HG03025 (cell line): ENCODE measurements around the gene UQCR11.
A peak's percentile ranks its signal among the peaks of the same experiment; 100 is the strongest.

Experiments
- ATAC-seq: cut with Tn5 transposase; IDR thresholded peaks from one replicate; pipeline ENCODE4 v1.9.1; 2021; ENCODE audit warnings: mild to moderate bottlenecking, moderate library complexity; ENCODE audit not compliant: unreplicated experiment, low FRiP score

Gene UQCR11

DNA sequence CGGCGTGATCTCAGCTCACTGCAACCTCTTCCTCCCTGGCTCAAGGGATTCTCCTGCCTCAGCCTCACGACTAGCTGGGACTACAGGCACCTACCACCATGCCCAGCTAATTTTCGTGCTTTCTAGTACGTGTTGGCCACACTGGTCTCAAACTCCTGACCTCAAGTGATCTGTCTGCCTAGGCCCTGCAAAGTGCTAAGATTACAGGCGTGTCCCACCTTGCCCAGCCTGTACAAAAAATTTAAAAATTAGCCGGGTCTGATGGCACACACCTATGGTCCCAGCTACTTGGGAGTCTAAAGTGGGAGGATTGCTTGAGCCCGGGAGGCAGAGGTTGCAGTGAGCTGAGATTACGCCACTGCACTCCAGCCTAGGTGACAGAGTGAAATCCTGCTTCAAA lies 32.5 kb downstream of the UQCR11 start:
- ATAC-seq, result no peak

DNA sequence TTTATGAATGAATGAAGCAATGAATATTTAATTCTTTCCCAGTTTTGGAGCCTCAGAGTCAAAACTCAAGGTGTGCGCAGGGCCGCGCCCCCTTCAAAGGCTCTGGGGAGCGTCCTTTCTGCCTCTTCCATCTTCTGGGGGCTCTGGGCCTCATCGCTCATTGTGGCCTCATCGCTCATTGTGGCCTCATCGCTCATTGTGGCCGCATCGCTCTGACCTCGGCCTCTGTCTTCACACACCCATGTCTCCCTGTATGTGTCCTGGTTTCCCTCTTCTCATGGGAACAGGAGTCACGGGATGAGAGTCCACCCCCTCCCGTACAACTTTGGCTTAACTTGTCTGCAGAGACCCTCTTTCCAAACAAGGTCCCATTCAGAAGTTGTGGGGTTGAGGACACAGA lies 33.9 kb downstream of the UQCR11 start:
- no peak for ATAC-seq

DNA sequence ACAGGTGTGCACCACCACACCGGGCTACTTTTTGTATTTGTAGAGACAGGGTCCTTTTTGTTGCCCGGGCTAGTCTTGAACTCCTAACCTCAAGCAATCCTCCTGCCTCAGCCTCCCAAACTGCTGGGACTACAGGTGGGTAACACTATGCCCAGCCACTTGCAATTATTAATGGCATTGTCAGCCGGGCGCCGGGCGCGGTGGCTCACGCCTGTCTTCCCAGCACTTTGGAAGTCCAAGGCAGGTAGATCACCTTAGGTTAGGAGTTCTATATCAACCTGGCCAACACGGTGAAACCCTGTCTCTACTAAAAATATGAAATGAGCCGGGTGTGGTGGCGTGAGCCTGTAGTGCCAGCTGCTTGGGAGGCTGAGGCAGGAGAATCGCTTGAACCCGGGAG lies 34.4 kb downstream of the UQCR11 start:
- no peak for ATAC-seq

DNA sequence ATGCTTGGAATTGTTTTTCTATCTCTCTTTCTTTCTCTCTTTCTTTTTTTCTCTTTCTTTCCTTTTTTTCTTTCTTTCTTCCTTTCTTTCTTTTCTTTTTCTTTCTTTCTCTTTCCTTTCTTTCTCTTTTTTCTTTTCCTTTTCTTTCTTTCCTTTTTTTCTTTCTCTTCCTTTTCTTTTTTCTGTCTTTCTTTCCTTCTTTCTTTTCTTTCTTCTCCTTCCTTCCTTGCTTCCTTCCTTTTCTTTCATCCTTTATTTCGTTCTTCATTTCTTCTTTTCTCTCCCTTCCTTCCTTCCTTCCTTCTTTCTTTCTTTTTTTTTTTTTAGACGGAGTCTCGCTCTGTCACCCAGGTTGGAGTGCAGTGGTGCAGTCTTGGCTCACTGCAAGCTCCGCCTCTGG lies 35.3 kb downstream of the UQCR11 start:
- ATAC-seq, result no peak

DNA sequence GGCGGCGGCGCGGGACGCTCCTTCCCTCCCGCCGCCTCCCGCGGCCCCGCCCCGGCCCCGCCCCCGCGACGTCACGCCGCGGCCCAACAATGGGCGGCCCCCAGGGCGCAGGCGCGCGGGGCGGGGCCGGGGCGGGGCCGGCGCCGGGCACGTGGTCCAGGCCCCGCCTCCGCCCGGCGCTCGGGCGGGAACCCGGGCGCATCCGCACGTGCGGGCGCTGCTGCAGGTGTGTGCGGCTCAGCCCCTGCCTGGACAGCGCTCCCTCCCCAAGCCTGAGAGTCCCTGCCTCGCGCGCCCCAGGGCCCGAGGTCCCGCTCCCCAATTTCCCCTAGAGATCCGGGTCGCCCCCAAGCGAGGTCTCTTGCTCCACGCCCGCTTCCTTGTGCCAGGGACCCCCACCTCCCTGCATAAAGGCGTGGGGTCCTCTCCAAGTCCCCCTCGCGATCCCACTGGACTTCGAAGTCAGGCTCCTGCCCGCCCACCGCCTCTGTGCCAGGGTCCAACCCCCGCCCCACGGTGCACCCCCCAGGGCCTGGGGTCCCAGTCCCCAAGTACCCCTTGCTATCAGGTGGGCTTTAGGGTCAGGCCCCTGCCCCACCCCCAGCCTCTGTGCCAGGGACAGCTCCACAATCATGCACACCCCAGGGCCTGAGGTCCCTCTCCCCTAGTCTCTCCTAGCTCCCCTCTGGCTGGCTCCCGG lies 36.8 kb downstream of the UQCR11 start, which contains the start of gene MEX3D:
MEX3D (minus strand) TSS at position 6 of the 700 bp plus-strand sequence. CDS start 267 bp downstream, outside the sequence.
- ATAC-seq, result peak; percentile 50

DNA sequence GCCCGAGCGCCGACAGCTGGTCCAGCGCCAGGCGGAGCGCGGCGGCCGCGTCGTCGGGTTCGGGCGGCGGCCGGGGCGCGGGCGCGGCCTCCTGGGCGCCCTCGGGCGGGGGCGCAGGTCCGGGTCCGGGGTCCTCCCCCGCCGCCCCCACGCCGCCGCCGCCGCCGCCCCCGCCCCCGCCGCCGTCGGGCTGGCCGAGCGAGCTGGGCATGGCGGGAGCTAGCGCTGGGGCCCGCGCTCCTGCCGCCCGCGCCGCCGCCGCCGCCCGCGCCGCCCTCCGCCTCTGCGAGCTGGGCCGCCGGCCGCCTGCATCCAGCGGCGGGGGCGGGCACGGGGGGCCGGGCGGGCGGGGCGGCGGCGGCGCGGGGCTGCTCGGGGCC lies 37.4 kb downstream of the UQCR11 start:
- ATAC-seq, result no peak

DNA sequence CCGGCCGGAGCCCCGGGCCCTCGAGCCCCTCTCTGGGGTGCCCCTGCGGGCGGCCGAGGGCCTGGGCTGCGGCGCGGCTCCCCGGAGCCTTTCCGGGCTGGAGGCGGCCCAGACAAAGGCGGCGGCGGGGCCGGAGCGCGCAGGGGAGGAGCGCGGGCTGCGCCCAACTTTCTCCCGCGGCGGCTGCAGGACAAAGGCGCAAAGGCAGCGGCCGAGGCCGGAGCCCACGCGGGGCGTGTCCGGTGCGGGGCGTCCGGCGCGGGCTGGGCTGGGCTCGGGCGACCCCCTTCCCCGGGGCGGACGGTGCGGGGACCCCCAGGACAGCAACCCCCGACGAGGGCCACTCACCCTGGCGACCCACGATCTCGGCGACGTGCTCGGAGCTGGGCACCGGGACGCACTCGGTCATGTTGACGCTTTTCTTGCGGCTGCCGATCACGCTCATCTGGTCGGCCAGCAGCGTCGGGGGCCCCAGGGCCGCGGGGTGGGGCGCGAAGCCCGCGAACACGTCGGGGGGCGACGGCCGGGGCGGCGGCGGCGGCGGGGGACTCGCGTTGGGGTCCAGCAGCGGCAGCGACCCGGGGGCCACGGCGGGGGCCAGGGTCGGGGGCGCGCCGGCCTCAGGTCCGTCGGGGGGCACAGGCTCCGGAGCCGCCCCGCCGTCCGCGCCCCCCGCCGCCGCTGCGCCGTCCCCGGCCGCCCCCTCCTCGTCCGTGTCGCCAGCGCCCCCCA lies 38.0 kb downstream of the UQCR11 start:
- no peak for ATAC-seq

DNA sequence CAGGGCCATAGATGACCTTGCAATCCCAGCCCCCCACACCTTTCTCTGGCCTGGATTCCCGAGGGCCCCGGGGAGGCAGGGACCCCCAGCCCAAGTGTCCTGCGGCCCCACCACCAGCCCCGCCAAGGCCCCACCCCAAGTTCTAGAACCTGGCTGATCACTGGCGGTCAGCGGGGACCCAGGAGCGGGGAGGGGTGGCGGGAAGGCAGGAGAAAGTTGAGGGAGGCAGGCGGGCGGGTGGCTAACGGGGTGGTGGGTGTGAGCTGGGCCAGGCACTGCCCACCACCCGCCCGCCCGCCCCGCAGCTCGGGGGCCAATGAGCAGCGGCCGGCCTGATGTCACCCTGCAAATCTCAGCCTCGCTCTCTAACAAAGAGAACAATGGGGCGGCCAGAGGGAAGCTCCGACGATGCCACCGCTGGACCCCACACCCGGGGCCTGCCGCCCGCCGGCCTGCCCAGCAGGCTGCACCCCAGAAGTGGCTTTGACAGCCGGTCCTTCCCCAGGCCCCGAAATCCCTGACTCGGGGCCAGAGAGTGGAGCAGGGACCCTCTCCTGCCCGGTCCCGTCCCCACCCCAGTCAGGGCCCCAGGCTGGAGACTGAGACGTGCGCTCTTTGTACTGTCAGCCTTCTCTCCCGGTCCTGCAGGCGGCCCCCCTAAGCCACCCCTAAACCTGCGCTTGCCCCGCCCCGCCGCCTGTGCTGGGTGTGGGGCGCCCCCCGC lies 38.7 kb downstream of the UQCR11 start:
- no peak for ATAC-seq

DNA sequence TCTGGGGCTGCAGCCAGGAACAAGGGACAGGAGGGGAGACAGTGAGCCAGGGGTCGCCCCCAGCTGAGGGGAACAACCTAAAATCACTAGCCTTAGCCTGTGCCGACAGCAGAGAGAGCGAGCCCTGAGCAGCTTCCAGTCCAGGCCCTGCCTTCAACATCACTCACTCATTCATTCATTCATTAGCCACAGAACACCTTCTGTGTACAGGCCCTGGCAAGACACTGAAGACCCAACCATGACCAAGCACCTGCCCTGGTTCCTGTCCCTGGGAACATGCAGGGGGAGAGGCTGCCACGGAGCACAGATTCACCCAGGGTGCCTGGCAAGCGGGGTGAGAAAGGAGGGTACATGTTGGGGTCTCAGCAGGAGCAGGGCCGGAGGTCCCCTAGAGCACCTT lies 42.0 kb downstream of the UQCR11 start:
- no peak for ATAC-seq

DNA sequence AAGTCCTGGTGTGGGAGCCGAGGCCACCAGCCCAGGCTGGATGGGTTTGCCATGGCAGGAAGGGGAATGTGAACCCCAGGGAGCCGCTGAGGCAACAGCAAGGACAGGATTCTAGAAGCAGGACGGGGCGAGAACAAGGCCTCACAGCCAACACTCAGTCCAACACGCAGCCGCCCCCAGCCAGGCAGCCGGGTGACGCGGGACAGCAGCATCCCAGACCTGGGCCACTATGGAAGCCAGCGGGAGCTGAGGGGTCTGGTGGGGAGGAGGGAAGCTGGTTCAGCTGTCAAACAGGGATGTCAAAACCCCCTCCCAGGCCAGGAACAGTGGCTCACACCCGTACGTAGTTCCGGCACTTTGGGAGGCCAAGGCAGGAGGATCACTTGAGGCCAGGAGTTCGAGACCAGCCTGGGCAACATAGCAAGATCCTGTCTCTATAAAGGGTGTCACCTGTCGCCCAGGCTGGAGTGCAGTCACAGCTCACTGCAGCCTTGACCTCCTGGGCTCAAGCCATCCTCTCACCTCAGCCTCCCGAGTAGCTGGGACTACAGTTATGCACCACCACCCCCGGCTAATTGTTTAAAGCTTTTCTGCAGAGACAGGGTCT lies 43.9 kb downstream of the UQCR11 start:
- ATAC-seq, result no peak

DNA sequence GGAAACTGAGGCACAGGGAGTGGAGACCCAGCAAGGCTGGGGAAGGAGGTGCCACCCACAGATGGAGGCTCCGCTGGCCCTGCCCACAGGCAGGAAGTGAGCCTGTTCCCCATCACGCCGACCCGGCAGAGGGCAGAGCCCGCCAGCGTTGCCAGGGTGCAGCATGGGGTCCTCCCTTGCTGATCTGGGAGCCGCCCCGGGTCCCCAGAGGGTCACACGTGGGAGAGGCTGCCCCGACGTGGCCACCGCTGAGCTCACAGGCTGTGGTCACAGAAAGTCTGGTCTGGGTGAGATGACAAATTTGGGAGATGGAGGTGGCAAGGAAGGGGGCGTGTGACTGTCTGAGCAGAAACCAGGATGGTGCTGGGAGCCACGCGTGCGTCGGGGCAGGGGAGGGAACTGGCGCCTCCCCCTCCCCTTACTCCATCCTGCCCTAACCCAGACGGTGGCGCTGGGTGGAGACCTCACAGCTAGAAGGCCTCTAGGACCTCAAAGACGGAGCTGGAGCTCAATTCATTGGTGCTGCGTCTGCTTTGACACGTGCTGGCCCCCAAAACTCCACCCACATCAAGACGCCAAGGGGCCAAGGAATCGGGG lies 44.9 kb downstream of the UQCR11 start:
- ATAC-seq, result no peak

DNA sequence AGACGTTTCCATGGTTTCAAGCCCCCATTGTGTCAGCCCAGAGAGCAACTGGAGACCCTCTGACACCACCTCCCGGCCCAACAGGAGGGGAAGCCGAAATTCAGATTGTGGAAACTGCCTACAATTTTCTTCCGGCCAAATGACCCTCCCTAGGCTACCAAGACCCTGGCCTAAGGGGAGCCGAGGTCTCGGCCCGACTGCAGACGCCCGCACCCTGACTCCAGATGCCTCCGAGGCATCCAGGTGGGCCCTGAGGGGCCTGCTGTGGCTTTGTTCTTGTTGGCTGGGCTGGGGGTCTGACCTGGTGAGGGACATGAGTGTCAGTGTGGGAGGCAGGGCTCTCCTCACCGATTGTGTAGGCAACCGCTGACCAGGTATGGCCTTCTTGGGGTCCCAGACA lies 46.7 kb downstream of the UQCR11 start:
- no peak for ATAC-seq

DNA sequence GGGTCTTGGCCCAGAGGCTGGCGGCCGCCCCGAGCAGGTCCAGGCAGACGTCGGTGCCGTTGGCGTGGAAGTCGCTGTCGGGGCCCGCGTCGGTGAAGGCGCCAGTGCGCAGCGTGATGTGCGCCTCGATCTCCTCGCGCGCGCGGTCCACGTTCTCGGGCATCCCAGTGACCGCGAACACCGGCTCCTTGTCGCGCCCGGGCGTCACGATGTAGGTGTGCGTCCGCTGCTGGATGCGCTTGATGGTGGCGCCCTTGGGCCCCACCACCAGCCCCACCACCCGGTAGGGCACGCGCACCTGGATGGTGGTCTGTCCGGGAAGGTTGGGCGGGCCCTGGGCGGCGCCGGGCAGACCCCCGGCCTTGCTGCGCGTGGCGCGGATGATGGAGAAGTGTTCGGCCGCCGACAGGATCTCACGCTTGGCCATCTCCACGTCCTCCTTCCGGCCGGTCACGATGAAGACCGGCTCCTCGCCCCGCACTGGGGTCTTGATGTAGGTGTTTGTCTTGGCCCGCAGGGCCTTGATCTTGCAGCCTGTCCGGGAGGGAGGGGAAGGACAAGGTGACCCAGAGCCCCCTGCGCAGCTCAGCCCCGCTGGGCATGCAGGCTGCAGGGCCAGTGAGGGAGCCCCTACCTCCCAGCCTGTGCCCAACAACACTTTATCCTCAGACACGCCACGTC lies 48.7 kb downstream of the UQCR11 start:
- no peak for ATAC-seq

DNA sequence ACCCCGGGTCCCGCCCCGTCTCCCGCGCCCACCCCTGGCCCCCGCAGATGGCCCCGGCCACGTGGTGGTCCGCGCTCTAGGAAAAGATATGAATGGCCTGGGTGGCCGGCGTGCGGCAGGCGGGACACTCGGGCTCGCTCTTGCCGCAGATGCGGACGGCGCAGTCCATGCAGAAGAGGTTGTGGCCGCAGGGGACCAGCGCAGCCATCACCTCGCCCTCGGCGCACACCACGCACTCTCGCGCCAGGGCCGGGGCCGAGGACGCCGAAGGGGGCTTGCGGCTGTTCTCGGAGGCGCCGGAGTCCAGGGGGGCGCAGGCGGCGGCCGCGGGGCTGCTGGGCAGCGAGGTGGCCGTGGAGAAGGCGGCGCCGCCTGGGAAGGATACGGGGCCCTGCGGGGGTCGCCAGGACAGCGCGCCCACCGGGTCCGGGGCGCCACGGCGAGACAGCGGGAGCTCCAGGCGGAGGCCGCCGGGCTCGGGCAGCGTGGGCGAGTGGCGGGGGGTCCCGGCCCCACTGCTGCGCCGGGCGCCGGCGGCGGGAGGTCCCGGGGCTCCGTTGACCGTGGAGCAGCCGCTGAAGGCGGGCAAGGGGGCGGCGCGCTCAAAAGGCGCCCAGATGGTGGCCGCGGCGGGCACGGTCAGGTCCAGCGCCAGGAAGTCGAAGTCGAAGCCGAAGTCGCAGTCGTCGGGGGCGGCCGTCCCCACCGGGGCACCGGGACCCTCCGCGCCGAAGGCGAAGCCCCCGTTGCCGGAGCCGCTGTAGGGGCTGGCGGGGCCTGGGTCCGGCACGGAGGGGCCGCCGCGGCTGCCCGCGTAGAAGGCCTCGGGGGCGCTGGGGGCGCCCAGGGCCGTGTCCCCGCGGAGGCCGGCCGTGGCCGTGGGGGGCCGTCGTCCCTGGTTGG lies 49.5 kb downstream of the UQCR11 start:
- ATAC-seq, result no peak

DNA sequence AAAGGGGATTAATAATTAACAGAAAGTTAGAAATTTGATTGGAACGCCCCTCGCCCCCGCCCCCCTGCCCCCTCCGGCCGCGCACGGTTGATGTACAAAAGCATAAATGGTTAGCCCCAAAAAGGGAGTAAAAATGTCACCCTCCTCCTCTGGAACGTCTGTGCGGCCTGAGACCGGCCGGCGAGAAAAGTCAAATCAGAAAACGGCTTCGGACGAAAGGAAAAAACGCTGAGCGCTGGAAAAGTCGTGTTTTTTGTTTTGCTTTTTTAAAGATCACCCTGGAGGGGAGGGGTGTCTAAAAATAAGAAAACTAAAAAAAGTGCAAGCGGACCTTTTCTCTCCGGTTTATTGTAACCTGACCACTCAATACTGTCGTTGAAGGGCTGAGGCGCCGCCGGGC lies 50.3 kb downstream of the UQCR11 start:
- no peak for ATAC-seq

DNA sequence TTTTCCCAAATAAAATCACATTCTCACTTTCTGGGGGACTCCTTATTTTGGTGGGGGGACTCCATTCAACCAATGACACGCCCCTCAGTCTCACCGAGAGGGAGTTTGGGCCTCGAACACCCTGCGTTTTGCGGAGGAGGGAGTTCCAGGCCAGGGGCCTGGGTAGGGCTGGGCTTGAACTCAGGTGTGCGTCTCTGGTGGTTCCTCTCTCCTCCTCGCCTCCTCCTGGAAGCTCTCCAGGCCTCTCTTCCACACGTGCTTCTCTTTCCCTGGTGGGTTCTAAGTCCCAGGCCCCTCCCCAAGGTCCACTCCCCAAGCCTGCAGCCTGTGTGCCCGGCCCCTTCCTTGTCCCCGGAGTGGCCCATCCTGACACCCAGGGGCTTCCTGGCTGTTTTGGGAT lies 51.8 kb downstream of the UQCR11 start:
- ATAC-seq, result no peak

DNA sequence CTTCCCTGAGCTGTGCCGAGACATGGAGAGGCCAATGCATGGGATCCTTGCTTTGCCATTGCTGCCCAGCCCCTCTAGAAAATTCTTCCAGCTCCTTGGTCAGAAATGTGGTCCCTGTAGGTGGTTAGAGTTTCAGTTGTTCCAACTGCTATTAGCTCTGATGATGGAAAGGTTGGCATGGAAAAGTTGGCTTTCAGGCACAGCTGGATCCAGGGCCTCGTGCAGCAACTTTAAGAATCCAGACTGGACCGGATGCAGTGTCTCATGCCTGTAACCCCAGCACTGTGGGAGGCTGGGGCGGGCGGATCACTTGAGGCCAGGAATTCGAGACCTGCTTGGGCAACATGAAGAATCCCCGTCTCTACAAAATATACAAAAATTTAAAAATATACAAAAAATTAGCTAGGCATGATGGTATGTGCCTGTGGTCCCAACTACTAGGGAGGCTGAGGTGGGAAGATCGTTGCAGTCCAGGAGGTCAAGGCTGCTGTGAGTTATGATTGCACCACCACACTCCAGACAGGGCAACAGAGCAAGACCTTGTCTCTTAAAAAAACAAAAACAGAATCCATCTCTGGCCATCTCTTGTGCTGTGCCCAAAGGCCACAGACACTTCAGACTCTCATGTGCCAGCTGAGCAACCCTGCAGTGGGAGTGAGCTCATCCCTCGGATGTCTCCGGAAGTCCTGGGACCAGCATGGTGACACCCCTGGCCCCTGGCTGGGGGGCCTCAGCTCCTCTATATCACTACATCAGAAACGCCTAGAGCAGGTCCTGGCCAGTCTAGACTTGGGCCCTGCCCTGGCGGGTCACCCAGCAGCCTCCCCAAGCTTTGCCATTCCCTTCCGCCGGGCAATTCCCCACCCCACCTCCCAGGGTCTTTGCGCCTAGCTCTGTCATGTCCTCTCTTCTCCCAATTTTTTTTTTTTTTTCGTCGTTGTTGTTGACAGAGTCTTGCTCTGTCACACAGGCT lies 53.9 kb downstream of the UQCR11 start:
- ATAC-seq, result no peak

DNA sequence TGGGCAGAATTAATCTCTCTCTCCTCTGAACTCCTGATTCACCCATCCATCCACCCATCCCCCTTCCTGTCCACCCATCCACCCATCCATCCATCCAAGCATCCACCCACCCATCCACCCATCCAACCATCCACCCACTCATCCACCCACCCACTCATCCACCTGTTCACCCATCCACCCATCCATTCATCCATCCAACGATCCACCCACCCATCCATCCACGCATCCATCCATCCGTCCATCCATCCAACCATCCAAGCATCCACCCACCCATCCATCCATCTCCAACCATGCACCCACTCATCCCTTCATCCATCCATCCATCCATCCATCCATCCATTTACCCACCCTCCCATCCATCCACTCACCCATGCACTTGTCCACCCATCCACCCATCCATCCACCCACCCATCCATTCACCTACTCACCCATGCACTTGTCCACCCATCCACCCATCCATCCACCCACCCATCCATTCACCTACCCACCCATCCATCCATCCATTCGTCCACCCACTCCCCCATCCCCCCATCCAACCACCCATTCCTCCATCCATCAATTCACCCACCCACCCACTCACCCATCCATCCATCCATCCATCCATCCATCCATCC lies 55.8 kb downstream of the UQCR11 start:
- no peak for ATAC-seq
